ENCODE data around the gene UVRAG.
"Not testable (repeated sequence)": the region's sequence is repeated elsewhere in the genome, so short reads cannot be mapped to it uniquely, and the experiment has no call there.

UVRAG gene

GRCh38 chr11:76074148-76075095, 259.4 kb downstream of the UVRAG start:
- no peak for TF ChIP-seq CTCF (IDR thresholded peaks at IDR 0.05; ENCODE audit: control insufficient read depth, insufficient read depth, low read depth, low read length, missing control alignments)
- peak; percentile 14 for DNase-seq (ENCODE audit: low read depth)
- no peak overlapping the region for H3K4me3 ChIP-seq (ENCODE audit: control insufficient read depth, low read depth, low read length)

GRCh38 chr11:76075716-76076115, 260.7 kb downstream of the UVRAG start:
- no peak for TF ChIP-seq CTCF (IDR thresholded peaks at IDR 0.05; ENCODE audit: control insufficient read depth, insufficient read depth, low read depth, low read length, missing control alignments)
- no peak for DNase-seq (ENCODE audit: low read depth)
- H3K4me3 ChIP-seq (ENCODE audit: control insufficient read depth, low read depth, low read length) = no peak overlapping the region

GRCh38 chr11:76076253-76076652, 261.2 kb downstream of the UVRAG start:
- H3K4me3 ChIP-seq (ENCODE audit: control insufficient read depth, low read depth, low read length); DNase-seq (ENCODE audit: low read depth): not testable (repeated sequence)

GRCh38 chr11:76076749-76077148, 261.7 kb downstream of the UVRAG start:
- TF ChIP-seq CTCF (IDR thresholded peaks at IDR 0.05; ENCODE audit: control insufficient read depth, insufficient read depth, low read depth, low read length, missing control alignments) = no peak
- no peak for DNase-seq (ENCODE audit: low read depth)
- no peak overlapping the region for H3K4me3 ChIP-seq (ENCODE audit: control insufficient read depth, low read depth, low read length)

- H3K4me3 ChIP-seq (ENCODE audit: control insufficient read depth, low read depth, low read length) = no peak overlapping the region
- no peak for TF ChIP-seq CTCF (IDR thresholded peaks at IDR 0.05; ENCODE audit: control insufficient read depth, insufficient read depth, low read depth, low read length, missing control alignments)
- DNase-seq (ENCODE audit: low read depth) = no peak
Observed at GRCh38 chr11:76077575-76078150, 262.7 kb downstream of the UVRAG start.

GRCh38 chr11:76081084-76081483, 266.1 kb downstream of the UVRAG start:
- not testable (repeated sequence) for DNase-seq (ENCODE audit: low read depth); H3K4me3 ChIP-seq (ENCODE audit: control insufficient read depth, low read depth, low read length)

- no peak overlapping the region for H3K4me3 ChIP-seq (ENCODE audit: control insufficient read depth, low read depth, low read length)
- DNase-seq (ENCODE audit: low read depth) = no peak
- TF ChIP-seq CTCF (IDR thresholded peaks at IDR 0.05; ENCODE audit: control insufficient read depth, insufficient read depth, low read depth, low read length, missing control alignments) = no peak
Observed at GRCh38 chr11:76083563-76084451, 268.8 kb downstream of the UVRAG start.

All from AG09309 (cell line).